Fibroblast of villous mesenchyme (primary cell): Measurements from ENCODE around the gene OSCP1. TPM values are rescaled to one million over a fixed set of nuclear protein-coding genes. Genes with fewer than 3 reads are reported as not detected.
A peak's percentile ranks its signal among the peaks of the same experiment; 100 is the strongest.

Experiments used
- DNase-seq: peaks from one replicate; pipeline ENCODE4 v3.0.0-alpha.2; 2010; ENCODE audit warnings: low read depth
- H3K4me3 ChIP-seq: 2 replicates; pipeline ENCODE4 v1.5.1; 2011; ENCODE audit warnings: low read depth, mild to moderate bottlenecking, low read length
- total RNA-seq: library from RNA; depleted of rRNA; stranded (reverse); fragments of >200 nt; gene quantifications from 2 replicates; pipeline ENCODE4 v1.2.3, GENCODE V29; 2012
- TF ChIP-seq, protein P1 (sequence below): IDR thresholded peaks from 2 replicates; pipeline ENCODE4 v1.5.1; 2012; ENCODE audit warnings: low read depth, mild to moderate bottlenecking, low read length; ENCODE audit not compliant: insufficient read depth

The OSCP1 gene
- total RNA-seq, 1 donor: 6.0 TPM

DNA sequence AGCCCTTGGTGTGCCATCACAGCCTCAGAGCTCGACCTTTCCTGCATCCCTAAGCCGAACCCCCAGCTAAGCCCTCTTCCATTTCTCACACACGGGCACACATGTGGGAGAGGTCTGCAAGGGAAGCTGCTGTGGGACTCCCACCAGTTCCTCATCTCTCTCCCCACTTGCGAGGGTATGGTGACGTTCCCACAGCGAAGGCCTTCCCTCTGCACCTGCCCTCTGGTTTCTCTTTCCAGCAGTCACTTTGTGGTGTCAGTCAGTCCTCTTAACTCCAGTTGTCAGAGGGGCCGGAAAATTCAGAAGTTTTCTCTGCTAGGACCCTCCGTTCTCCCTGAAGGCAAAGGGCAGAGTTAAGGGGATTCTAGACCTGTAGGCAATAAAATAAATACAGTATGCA lies 59.0 kb downstream of the OSCP1 start:
- TF ChIP-seq, protein P1, sequence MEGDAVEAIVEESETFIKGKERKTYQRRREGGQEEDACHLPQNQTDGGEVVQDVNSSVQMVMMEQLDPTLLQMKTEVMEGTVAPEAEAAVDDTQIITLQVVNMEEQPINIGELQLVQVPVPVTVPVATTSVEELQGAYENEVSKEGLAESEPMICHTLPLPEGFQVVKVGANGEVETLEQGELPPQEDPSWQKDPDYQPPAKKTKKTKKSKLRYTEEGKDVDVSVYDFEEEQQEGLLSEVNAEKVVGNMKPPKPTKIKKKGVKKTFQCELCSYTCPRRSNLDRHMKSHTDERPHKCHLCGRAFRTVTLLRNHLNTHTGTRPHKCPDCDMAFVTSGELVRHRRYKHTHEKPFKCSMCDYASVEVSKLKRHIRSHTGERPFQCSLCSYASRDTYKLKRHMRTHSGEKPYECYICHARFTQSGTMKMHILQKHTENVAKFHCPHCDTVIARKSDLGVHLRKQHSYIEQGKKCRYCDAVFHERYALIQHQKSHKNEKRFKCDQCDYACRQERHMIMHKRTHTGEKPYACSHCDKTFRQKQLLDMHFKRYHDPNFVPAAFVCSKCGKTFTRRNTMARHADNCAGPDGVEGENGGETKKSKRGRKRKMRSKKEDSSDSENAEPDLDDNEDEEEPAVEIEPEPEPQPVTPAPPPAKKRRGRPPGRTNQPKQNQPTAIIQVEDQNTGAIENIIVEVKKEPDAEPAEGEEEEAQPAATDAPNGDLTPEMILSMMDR: no peak
- no peak overlapping the region for H3K4me3 ChIP-seq
- no peak for DNase-seq

DNA sequence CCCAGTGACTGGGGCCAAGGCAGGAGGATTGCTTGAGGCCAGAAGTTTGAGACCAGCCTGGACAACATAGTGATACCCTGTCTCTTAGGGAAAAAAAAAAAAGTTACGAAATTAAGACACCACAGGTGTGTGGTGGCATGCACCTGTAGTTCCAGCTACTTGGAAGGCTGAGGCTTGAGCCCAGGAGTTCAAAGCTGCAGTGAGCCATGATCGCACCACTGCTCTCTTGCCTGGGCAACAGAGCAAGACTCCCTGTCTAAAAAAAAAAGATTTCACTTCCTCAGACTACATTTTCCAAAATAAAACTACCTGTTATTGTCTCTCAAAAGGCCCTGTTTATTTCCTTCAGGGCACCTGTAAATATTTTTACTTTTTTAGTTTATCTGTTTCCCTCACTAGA lies 59.8 kb downstream of the OSCP1 start:
- no peak overlapping the region for H3K4me3 ChIP-seq
- TF ChIP-seq, protein P1: no peak
- DNase-seq: no peak

DNA sequence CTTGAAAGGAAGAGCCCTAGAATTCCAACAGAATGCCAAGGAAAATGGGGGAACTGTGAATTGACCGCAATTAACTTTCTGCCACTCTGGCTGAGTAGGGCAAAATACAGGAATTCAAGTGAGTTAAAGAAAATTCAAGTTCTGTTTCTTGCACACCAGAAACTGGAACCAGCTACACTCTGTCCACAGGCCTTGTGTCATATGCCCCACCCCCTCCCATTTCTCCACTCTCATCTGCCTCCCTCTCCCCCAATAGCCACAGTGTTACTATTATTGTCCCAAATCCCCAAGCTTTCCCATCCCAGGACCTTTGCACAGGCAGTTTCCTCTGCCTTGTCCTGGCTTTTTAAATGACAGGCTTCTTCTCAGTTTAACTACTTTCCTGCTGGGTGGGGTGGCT lies 60.3 kb downstream of the OSCP1 start:
- DNase-seq: no peak
- TF ChIP-seq, protein P1: no peak
- no peak overlapping the region for H3K4me3 ChIP-seq

DNA sequence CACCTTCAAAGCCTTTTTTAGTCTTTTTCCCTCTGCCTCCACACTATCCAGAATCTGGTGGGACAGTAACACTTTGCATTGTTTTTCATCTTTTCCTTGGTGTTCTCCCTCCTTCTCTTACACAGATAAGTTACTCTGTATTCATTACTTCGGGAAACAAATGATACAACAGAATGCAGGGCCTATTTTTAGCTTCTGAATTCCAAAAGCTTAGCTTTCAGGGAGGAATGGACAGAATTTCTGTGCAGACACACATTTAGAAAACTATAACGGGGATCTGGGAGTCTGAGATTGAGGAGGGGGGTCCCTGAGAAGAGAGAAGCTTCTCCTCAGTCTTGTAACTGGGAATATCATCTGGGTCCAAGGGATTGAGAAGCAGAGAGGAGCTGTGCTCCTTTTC lies 61.0 kb downstream of the OSCP1 start:
- no peak overlapping the region for H3K4me3 ChIP-seq
- DNase-seq: no peak
- TF ChIP-seq, protein P1: no peak

DNA sequence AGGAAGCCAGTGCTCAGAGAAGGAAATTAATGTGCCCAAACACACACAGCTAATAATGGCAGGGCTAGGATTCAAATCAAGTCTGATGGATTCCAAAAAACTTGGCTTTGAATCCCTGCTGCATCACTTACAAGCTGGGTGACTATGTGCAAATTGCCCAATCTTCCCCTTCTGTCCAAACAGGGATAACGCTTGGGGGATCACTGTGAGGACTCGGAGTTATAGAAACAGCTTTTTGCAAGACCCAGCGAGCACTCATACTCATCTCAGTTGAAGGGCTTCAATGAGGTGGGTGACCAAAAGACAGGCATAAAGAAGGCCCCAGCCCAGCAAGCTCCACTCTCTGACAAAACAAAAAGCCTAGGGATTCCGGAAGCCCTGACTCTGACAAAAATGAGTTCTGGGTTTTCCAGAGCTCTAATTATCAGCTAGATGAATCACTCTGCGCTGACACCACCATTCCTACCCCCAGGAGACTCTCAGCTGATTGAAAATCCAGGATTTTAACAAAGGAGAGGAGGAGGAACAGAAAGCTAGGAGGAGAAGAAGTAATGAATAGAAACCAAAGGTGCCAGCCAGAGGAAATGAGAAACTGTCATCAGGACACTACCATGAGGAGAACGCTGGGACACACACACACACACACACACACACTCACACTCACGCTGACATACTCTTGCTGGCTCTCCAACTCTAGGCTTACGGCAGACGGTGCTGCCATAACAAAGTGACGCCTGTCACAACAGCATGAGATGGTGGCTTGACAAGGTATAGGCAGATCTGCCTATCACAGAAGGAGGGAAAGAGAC lies 62.9 kb downstream of the OSCP1 start:
- peak; percentile 91 for DNase-seq
- TF ChIP-seq, protein P1: peak; percentile 6
- peak overlapping the region; percentile 71 for H3K4me3 ChIP-seq

DNA sequence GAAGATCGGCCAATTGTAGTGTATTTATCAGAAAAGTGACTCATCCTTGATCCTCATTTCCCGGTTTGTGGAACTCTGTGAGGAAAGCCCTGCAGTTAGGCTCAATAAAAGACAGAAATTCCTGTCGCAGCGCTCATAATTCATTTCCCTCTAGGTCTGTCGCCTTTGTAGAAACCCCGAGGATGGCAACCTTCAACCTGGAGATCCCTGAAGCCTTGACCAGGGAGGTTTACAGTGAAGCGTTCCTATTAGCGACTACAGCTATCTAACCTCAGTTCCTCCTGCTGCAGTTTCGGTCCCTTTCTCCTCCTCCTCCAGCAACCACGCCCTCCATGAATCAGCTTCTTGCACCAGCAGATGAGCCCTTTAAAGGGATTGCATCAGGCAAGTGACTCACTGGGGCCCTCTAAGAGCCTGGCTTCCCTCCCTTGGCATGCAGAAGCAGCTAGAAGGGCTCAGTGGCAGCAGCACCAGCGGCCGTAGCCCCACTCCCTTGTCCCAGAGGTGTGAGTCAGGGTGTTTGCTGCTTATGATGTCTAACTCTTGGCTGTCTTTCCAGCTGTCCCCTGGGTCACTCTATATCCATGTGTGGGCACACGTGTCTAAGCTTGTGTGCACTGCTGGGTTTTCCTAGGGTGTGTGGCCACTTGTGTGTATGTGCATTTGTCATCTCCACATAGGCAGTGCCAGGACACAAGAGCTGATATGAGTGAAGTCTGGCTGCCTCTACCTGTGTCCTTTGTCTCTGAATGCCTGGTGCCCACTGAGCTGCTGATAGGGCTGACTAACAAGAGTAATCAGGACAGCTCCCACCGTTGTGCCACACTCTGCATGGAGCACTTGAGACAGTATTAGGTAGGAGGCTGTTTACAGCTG lies 63.7 kb downstream of the OSCP1 start:
- peak; percentile 100 for DNase-seq

More for the DNA sequence above, 63.7 kb downstream of the OSCP1 start:
- peak overlapping the region; percentile 71 for H3K4me3 ChIP-seq
- TF ChIP-seq, protein P1: no peak
